Activated T-cell treated with anti-CD3 and anti-CD28 coated beads, Interleukin-2, amount 50 U/mL, for 48 hours (primary cell): ENCODE data around the gene RNF126.
"Not testable (repeated sequence)": the region's sequence is repeated elsewhere in the genome, so short reads cannot be mapped to it uniquely, and the experiment has no call there.

Experiments used
- DNase-seq, 2 experiments: peaks; one replicate each; pipeline ENCODE4 v3.0.0-alpha.2; 2020

RNF126 gene

GRCh38 chr19:609004-609346, 54.0 kb downstream of the RNF126 start:
- DNase-seq: no peak

- no peak for DNase-seq
Measured at GRCh38 chr19:608155-609003, 54.6 kb downstream of the RNF126 start.

- DNase-seq: no peak
Measured at GRCh38 chr19:607301-608154, 55.5 kb downstream of the RNF126 start.

- peak; percentile 67 to 71 for DNase-seq
Measured at GRCh38 chr19:605061-605971, 57.7 kb downstream of the RNF126 start.

- DNase-seq: peak; percentile 75 to 78
Measured at GRCh38 chr19:604355-604754, 58.7 kb downstream of the RNF126 start.

GRCh38 chr19:603779-604178, 59.2 kb downstream of the RNF126 start:
- peak; percentile 49 to 52 for DNase-seq

GRCh38 chr19:603302-603639, 59.7 kb downstream of the RNF126 start:
- not testable (repeated sequence) for DNase-seq

GRCh38 chr19:602391-603301, 60.4 kb downstream of the RNF126 start:
- no peak for DNase-seq

- DNase-seq: no peak
Measured at GRCh38 chr19:601790-602189, 61.2 kb downstream of the RNF126 start.

- DNase-seq: no peak
Measured at GRCh38 chr19:601310-601709, 61.7 kb downstream of the RNF126 start.
